Measurements from ENCODE around the gene RBFOX2. TPM values are rescaled to one million over a fixed set of nuclear protein-coding genes. Genes with fewer than 3 reads are reported as not detected.
A peak's percentile ranks its signal among the peaks of the same experiment; 100 is the strongest.

The RBFOX2 gene
- total and polyA plus RNA-seq, 2 donors (not counting 1 experiment from before 2014, with no cell fraction given): 173 to 190 TPM

DNA sequence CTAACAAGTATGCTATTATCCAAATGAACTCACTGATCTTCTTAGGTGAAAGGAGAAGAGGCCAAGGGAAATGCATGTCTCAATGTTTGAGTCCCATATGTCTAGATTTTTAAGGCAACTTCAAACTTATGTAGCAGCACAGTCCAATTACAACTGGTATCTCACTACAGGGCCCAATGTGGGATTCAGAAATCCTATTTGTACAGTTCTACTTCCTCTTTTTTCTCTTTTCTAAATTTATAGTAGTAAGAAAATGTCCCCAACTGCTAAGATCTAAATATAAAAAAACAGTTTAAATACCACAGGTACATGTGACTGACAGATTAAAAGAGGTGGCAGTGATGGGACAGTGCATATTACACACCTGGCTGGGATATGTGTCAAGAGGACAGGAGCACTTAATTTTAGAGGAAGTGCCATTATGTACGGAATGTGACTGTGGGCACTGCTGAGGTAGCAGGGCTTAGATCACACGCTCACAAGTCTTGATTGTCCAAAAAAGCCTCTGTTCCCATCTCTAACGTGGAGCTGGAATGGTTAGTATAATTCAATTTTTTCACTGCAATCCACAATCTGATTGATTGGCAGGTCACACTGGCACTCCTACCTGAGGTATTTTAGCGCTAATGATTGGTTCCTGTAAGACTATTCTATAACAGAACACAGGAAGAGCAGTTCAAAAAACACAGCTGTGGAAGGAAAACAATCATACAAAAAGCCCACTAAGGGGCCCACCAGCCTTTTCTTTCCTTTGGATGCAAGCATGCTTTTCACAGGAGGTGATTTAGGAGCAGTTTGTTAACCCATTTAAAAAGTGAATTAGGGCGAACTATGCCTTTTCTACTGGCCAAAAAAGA lies 276.4 kb downstream of the RBFOX2 start:
- no peak for TF ChIP-seq EZH2 (IDR thresholded peaks at IDR 0.05; ENCODE audit: low read length, missing control alignments)
- TF ChIP-seq, protein P1, sequence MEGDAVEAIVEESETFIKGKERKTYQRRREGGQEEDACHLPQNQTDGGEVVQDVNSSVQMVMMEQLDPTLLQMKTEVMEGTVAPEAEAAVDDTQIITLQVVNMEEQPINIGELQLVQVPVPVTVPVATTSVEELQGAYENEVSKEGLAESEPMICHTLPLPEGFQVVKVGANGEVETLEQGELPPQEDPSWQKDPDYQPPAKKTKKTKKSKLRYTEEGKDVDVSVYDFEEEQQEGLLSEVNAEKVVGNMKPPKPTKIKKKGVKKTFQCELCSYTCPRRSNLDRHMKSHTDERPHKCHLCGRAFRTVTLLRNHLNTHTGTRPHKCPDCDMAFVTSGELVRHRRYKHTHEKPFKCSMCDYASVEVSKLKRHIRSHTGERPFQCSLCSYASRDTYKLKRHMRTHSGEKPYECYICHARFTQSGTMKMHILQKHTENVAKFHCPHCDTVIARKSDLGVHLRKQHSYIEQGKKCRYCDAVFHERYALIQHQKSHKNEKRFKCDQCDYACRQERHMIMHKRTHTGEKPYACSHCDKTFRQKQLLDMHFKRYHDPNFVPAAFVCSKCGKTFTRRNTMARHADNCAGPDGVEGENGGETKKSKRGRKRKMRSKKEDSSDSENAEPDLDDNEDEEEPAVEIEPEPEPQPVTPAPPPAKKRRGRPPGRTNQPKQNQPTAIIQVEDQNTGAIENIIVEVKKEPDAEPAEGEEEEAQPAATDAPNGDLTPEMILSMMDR (conservative IDR thresholded peaks at IDR 0.05 in 1 of 2, IDR thresholded peaks at IDR 0.05 in 1 of 2; ENCODE audit: low read depth in 1 of 2, low read length in 2 of 2): no peak
- no peak for DNase-seq (ENCODE audit: low read depth in 2 of 2)
- no peak overlapping the region for H3K9ac ChIP-seq (ENCODE audit: insufficient read depth, low read length)
- no peaks in the 10 kb centered on the region for H3K27me3 ChIP-seq (ENCODE audit: control insufficient read depth, insufficient read depth, low read length)
- no peak overlapping the region for H3K4me3 ChIP-seq (replicated peaks in 1 of 4; ENCODE audit: control extremely low read depth in 1 of 4, insufficient read depth in 1 of 4, low read depth in 3 of 4, low read length in 4 of 4)
- peaks cover 5% of the 10 kb centered on the region for H3K36me3 ChIP-seq (ENCODE audit: control insufficient read depth, insufficient read depth, low read length)
- H3K27ac ChIP-seq (ENCODE audit: insufficient read depth, low read length): no peak overlapping the region
- no peaks in the 10 kb centered on the region for H3K9me3 ChIP-seq (ENCODE audit: control insufficient read depth, insufficient read depth, low read depth, low read length)
- H2AFZ ChIP-seq (ENCODE audit: low read length): no peak overlapping the region
- peaks cover 1% of the 10 kb centered on the region for H3K79me2 ChIP-seq (ENCODE audit: control insufficient read depth, insufficient read depth, low read length)
- peaks cover 4% of the 10 kb centered on the region for H3K4me1 ChIP-seq (ENCODE audit: control insufficient read depth, extremely low read depth, insufficient read depth, low read length)
- H4K20me1 ChIP-seq (ENCODE audit: control insufficient read depth, extremely low read depth, insufficient read depth, low read length): no peaks in the 10 kb centered on the region
- H3K4me2 ChIP-seq (ENCODE audit: extremely low read depth, insufficient read depth, low read length): no peak overlapping the region

- H3K27ac ChIP-seq (ENCODE audit: insufficient read depth, low read length): no peak overlapping the region
- peaks cover 9% of the 10 kb centered on the region for H3K36me3 ChIP-seq (ENCODE audit: control insufficient read depth, insufficient read depth, low read length)
- H3K27me3 ChIP-seq (ENCODE audit: control insufficient read depth, insufficient read depth, low read length): no peaks in the 10 kb centered on the region
- H3K4me2 ChIP-seq (ENCODE audit: extremely low read depth, insufficient read depth, low read length): no peak overlapping the region
- H3K79me2 ChIP-seq (ENCODE audit: control insufficient read depth, insufficient read depth, low read length): peaks cover 5% of the 10 kb centered on the region
- no peaks in the 10 kb centered on the region for H3K9me3 ChIP-seq (ENCODE audit: control insufficient read depth, insufficient read depth, low read depth, low read length)
- TF ChIP-seq, protein P1 (conservative IDR thresholded peaks at IDR 0.05 in 1 of 2, IDR thresholded peaks at IDR 0.05 in 1 of 2; ENCODE audit: low read depth in 1 of 2, low read length in 2 of 2): no peak
- no peak for TF ChIP-seq EZH2 (IDR thresholded peaks at IDR 0.05; ENCODE audit: low read length, missing control alignments)
- DNase-seq (ENCODE audit: low read depth in 2 of 2): peak in 1 of 2 donors; percentile 35
- no peaks in the 10 kb centered on the region for H4K20me1 ChIP-seq (ENCODE audit: control insufficient read depth, extremely low read depth, insufficient read depth, low read length)
- H2AFZ ChIP-seq (ENCODE audit: low read length): no peak overlapping the region
- H3K4me1 ChIP-seq (ENCODE audit: control insufficient read depth, extremely low read depth, insufficient read depth, low read length): peaks cover 7% of the 10 kb centered on the region
- no peak overlapping the region for H3K9ac ChIP-seq (ENCODE audit: insufficient read depth, low read length)
- no peak overlapping the region for H3K4me3 ChIP-seq (replicated peaks in 1 of 4; ENCODE audit: control extremely low read depth in 1 of 4, insufficient read depth in 1 of 4, low read depth in 3 of 4, low read length in 4 of 4)
Measured at GRCh38 chr22:35749808-35750207, 278.8 kb downstream of the RBFOX2 start.

- no peak overlapping the region for H3K4me3 ChIP-seq (replicated peaks in 1 of 4; ENCODE audit: control extremely low read depth in 1 of 4, insufficient read depth in 1 of 4, low read depth in 3 of 4, low read length in 4 of 4)
- no peaks in the 10 kb centered on the region for H3K9me3 ChIP-seq (ENCODE audit: control insufficient read depth, insufficient read depth, low read depth, low read length)
- no peaks in the 10 kb centered on the region for H4K20me1 ChIP-seq (ENCODE audit: control insufficient read depth, extremely low read depth, insufficient read depth, low read length)
- H3K27ac ChIP-seq (ENCODE audit: insufficient read depth, low read length): no peak overlapping the region
- no peak overlapping the region for H2AFZ ChIP-seq (ENCODE audit: low read length)
- no peaks in the 10 kb centered on the region for H3K27me3 ChIP-seq (ENCODE audit: control insufficient read depth, insufficient read depth, low read length)
- peaks cover 5% of the 10 kb centered on the region for H3K79me2 ChIP-seq (ENCODE audit: control insufficient read depth, insufficient read depth, low read length)
- DNase-seq (ENCODE audit: low read depth in 2 of 2): peak; percentile 15 to 60
- H3K36me3 ChIP-seq (ENCODE audit: control insufficient read depth, insufficient read depth, low read length): peaks cover 7% of the 10 kb centered on the region
- peaks cover 20% of the 10 kb centered on the region for H3K4me1 ChIP-seq (ENCODE audit: control insufficient read depth, extremely low read depth, insufficient read depth, low read length)
- peak overlapping the region; percentile 26 for H3K4me2 ChIP-seq (ENCODE audit: extremely low read depth, insufficient read depth, low read length)
- no peak overlapping the region for H3K9ac ChIP-seq (ENCODE audit: insufficient read depth, low read length)
- TF ChIP-seq, protein P1 (conservative IDR thresholded peaks at IDR 0.05 in 1 of 2, IDR thresholded peaks at IDR 0.05 in 1 of 2; ENCODE audit: low read depth in 1 of 2, low read length in 2 of 2): no peak
- no peak for TF ChIP-seq EZH2 (IDR thresholded peaks at IDR 0.05; ENCODE audit: low read length, missing control alignments)
Measured at GRCh38 chr22:35746946-35747703, 281.5 kb downstream of the RBFOX2 start.

Measured in fibroblast of lung (primary cell).